ENCODE results near the gene MAPRE3. TPM values are rescaled to one million over a fixed set of nuclear protein-coding genes. Genes with fewer than 3 reads are reported as not detected.

The MAPRE3 gene
- total and polyA plus RNA-seq, 11 donors: 27.4 to 65.0 (median 42.3) TPM

GRCh38 chr2:27065128-27065527 is 94.7 kb downstream of the MAPRE3 start:
- H3K27me3 ChIP-seq: no peaks in the 10 kb centered on the region
- no peak overlapping the region for H3K4me3 ChIP-seq
- TF ChIP-seq POLR2A (IDR thresholded peaks at IDR 0.05) (no peak), CTCF (IDR thresholded peaks at IDR 0.05) (no peak)
- no peak overlapping the region for H3K27ac ChIP-seq
- H3K9me3 ChIP-seq: no peaks in the 10 kb centered on the region
- peaks cover 0 to 71% (median 55%) of the 10 kb centered on the region in 9 donors for H3K36me3 ChIP-seq
- ATAC-seq (no peak), DNase-seq (no peak)
- peaks cover 3 to 30% (median 17%) of the 10 kb centered on the region in 12 donors for H3K4me1 ChIP-seq
- WGBS, 4 donors: 76 to 89% (median 85%) methylated on average over 3 of the region's 3 CpGs
- intact Hi-C loops (cut with DNase I): no loop called here

- ATAC-seq (no peak), DNase-seq (no peak)
- WGBS, 4 donors: 83 to 91% (median 88%) methylated on average over 5 of the region's 5 CpGs
- TF ChIP-seq CTCF (IDR thresholded peaks at IDR 0.05) (no peak), POLR2A (IDR thresholded peaks at IDR 0.05) (no peak)
- Histone ChIP-seq H3K9me3 (no peaks in the 10 kb centered on the region), H3K4me1 (peaks cover 3 to 41% (median 32%) of the 10 kb centered on the region in 12 donors), H3K4me3 (no peak overlapping the region), H3K36me3 (peaks cover 0 to 63% (median 49%) of the 10 kb centered on the region in 9 donors), H3K27me3 (no peaks in the 10 kb centered on the region), H3K27ac (no peak overlapping the region)
- intact Hi-C loops (cut with DNase I): no loop called here
Measured at GRCh38 chr2:27067385-27067784, 96.9 kb downstream of the MAPRE3 start.

GRCh38 chr2:27069436-27069835 is 99.0 kb downstream of the MAPRE3 start:
- Histone ChIP-seq H3K27ac (peak overlapping the region in 4 of 12 donors; percentile 32 to 97 (median 64)), H3K4me1 (peaks cover 3 to 53% (median 42%) of the 10 kb centered on the region in 12 donors), H3K4me3 (peak overlapping the region in 1 of 12 donors; percentile 91), H3K36me3 (peaks cover 0 to 57% (median 45%) of the 10 kb centered on the region in 9 donors), H3K27me3 (no peaks in the 10 kb centered on the region), H3K9me3 (no peaks in the 10 kb centered on the region)
- TF ChIP-seq CTCF (IDR thresholded peaks at IDR 0.05) (no peak), POLR2A (IDR thresholded peaks at IDR 0.05) (no peak)
- intact Hi-C loops (cut with DNase I): loop anchor here in 1 of 10 donors (2.0 kb wide), 1 partner anchor 15 kb away; no protein-coding TSS in a partner anchor
- DNase-seq (no peak), ATAC-seq (no peak)
- WGBS, 4 donors: 90 to 96% (median 95%) methylated on average over 6 of the region's 6 CpGs

GRCh38 chr2:27069961-27070618 is 99.7 kb downstream of the MAPRE3 start:
- ATAC-seq: no peak
- H3K4me1 ChIP-seq: peaks cover 3 to 60% (median 47%) of the 10 kb centered on the region in 12 donors
- 68 to 80% (median 70%) methylated on average over 8 of the region's 8 CpGs for whole genome bisulfite sequencing, 4 donors
- intact Hi-C loops (cut with DNase I): loop anchor here in 4 of 10 donors (2.0 to 5.0 kb wide), 4 partner anchors 15 to 38 kb away; partner anchors contain the start of genes AGBL5 (in 1 of the 4) and TMEM214 (in 1 of the 4)
- H3K27me3 ChIP-seq: no peaks in the 10 kb centered on the region
- H3K27ac ChIP-seq: peak overlapping the region in 9 of 12 donors; percentile 11 to 99 (median 95)
- no peaks in the 10 kb centered on the region for H3K9me3 ChIP-seq
- peaks cover 0 to 52% (median 45%) of the 10 kb centered on the region in 9 donors for H3K36me3 ChIP-seq
- DNase-seq: no peak
- H3K4me3 ChIP-seq: peak overlapping the region in 11 of 12 donors; percentile 55 to 99 (median 89)
- TF ChIP-seq CTCF (IDR thresholded peaks at IDR 0.05) (no peak), POLR2A (IDR thresholded peaks at IDR 0.05) (no peak)
